Calu3 (cell line): Measurements from ENCODE around the gene CCNO. TPM values are rescaled to one million over a fixed set of nuclear protein-coding genes. Genes with fewer than 3 reads are reported as not detected.
A peak's percentile ranks its signal among the peaks of the same experiment; 100 is the strongest.

Source experiments
- BruUV-seq: library from RNA; stranded (reverse); fragments of 400-500 nt; replicated peaks from 2 replicates; lab custom pipeline; 2021; lab: Mats Ljungman, UMichigan
- CTCF ChIA-PET: fragments of 300-600 bp; sonication (Branson Sonifier 250); formaldehyde crosslinking; loops from one replicate; lab custom pipeline; 2022; ENCODE audit warnings: antibody characterized with exemption; lab: Charles Lee
- DNase-seq: peaks from one replicate; pipeline ENCODE4 v3.0.0; 2022
- H3K27ac Mint-ChIP-seq: one replicate; pipeline ENCODE4 v1.8.0; 2022; ENCODE audit warnings: mixed read lengths; ENCODE audit not compliant: unreplicated experiment
- H3K27me3 Mint-ChIP-seq: one replicate; pipeline ENCODE4 v1.8.0; 2022; ENCODE audit warnings: mixed read lengths; ENCODE audit not compliant: unreplicated experiment
- H3K36me3 Mint-ChIP-seq: one replicate; pipeline ENCODE4 v1.8.0; 2022; ENCODE audit warnings: mild to moderate bottlenecking, moderate library complexity, mixed read lengths; ENCODE audit not compliant: insufficient read depth, unreplicated experiment
- H3K4me1 Mint-ChIP-seq: one replicate; pipeline ENCODE4 v1.8.0; 2022; ENCODE audit warnings: mild to moderate bottlenecking, low read depth, mixed read lengths; ENCODE audit not compliant: unreplicated experiment
- H3K4me3 Mint-ChIP-seq: one replicate; pipeline ENCODE4 v1.8.0; 2022; ENCODE audit warnings: mild to moderate bottlenecking, low read depth, moderate library complexity, mixed read lengths; ENCODE audit not compliant: unreplicated experiment
- H3K9me3 Mint-ChIP-seq: one replicate; pipeline ENCODE4 v1.8.0; 2022; ENCODE audit warnings: low read depth, mixed read lengths; ENCODE audit not compliant: unreplicated experiment
- intact Hi-C: fragments of 100-400 bp; cut with micrococcal nuclease; formaldehyde crosslinking; loops from one replicate; pipeline ENCODE4 v1.10.0; 2022; ENCODE audit not compliant: unreplicated experiment
- total RNA-seq: library from RNA; stranded (reverse); gene quantifications from 2 replicates; pipeline ENCODE4 v1.2.3, GENCODE V29; 2022
- TF ChIP-seq, protein P1 (sequence below): fragments of 200-600 bp; IDR thresholded peaks from one replicate; pipeline ENCODE4 v1.8.0; 2022; ENCODE audit warnings: antibody characterized with exemption; ENCODE audit not compliant: unreplicated experiment

The CCNO gene
- total RNA-seq, 1 experiment from 2014 or later: 10.1 TPM

GRCh38 chr5:55205001-55205400 lies 28.4 kb downstream of the CCNO start:
- CTCF ChIA-PET: interaction anchor here (0.7 kb wide), 1 partner anchor 26 kb away, joined by 3 read pairs; no protein-coding TSS in a partner anchor
- no peak for DNase-seq
- no TSS peak for BruUV-seq

GRCh38 chr5:55191165-55191564 lies 42.2 kb downstream of the CCNO start:
- Mint-ChIP-seq H3K4me3 (no peak overlapping the region), H3K9me3 (no peaks in the 10 kb centered on the region), H3K27me3 (peaks cover 18% of the 10 kb centered on the region), H3K27ac (no peak overlapping the region), H3K4me1 (no peaks in the 10 kb centered on the region), H3K36me3 (no peaks in the 10 kb centered on the region)
- no TSS peak for BruUV-seq
- no peak for DNase-seq
- TF ChIP-seq, protein P1, sequence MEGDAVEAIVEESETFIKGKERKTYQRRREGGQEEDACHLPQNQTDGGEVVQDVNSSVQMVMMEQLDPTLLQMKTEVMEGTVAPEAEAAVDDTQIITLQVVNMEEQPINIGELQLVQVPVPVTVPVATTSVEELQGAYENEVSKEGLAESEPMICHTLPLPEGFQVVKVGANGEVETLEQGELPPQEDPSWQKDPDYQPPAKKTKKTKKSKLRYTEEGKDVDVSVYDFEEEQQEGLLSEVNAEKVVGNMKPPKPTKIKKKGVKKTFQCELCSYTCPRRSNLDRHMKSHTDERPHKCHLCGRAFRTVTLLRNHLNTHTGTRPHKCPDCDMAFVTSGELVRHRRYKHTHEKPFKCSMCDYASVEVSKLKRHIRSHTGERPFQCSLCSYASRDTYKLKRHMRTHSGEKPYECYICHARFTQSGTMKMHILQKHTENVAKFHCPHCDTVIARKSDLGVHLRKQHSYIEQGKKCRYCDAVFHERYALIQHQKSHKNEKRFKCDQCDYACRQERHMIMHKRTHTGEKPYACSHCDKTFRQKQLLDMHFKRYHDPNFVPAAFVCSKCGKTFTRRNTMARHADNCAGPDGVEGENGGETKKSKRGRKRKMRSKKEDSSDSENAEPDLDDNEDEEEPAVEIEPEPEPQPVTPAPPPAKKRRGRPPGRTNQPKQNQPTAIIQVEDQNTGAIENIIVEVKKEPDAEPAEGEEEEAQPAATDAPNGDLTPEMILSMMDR: no peak
- CTCF ChIA-PET: no interaction called here
- intact Hi-C loops: no loop called here

More at GRCh38 chr5:55205001-55205400, 28.4 kb downstream of the CCNO start:
- intact Hi-C loops: no loop called here
- Mint-ChIP-seq H3K4me3 (no peak overlapping the region), H3K27ac (no peak overlapping the region), H3K27me3 (peaks cover 22% of the 10 kb centered on the region), H3K36me3 (no peaks in the 10 kb centered on the region), H3K4me1 (no peaks in the 10 kb centered on the region), H3K9me3 (peaks cover 2% of the 10 kb centered on the region)
- TF ChIP-seq, protein P1: no peak

DNA sequence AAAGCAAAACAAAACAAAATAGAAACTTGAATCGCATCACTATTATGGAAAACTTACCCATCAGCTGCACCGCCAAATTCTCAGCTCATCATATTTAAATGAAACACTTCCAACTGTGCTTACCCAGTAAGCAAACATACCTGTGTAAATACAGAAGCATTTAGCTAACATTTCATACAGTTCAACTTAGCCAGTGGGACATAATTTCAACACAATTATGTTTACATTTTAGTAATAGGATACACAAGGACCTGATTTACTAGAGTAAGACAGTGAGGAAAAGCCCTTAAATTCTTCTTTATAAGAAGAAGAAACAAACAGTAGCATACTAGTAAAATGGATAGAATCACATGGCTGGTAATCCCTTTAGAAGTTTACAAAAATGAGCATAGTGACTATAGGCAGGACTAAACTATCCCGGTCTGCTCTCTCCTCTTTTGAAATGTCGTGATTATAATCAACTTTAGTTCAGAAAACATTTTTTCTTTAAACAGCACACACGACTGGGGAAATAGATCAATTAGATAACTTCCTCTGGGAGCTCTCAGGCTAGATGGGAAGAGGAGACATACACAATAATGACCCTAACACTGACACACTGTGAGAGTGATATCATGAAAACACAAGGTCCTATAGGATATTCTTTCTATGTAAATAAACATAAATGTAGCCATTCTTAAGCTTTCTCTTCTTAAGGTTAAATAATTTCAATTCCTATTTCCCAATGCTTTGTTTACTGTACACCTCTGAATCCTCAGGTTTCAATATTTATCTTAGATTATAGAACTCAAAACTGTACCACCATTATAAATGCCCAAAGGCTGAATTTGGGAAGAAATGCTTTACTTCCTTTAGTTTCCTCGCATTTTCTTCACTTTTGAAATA lies 44.5 kb downstream of the CCNO start:
- no peaks in the 10 kb centered on the region for H3K36me3 Mint-ChIP-seq
- H3K27ac Mint-ChIP-seq: no peak overlapping the region
- TF ChIP-seq, protein P1: no peak
- no peak overlapping the region for H3K4me3 Mint-ChIP-seq
- CTCF ChIA-PET: interaction anchor here (0.5 to 1.5 kb wide), 2 partner anchors 29 to 177 kb away, joined by 3 to 4 read pairs; partner anchors contain the start of gene GPX8
- peaks cover 27% of the 10 kb centered on the region for H3K27me3 Mint-ChIP-seq
- intact Hi-C loops: loop anchor here (5.0 kb wide), 2 partner anchors 43 to 503 kb away; partner anchors contain the start of gene CCNO
- H3K4me1 Mint-ChIP-seq: no peaks in the 10 kb centered on the region
- no peak for DNase-seq
- H3K9me3 Mint-ChIP-seq: no peaks in the 10 kb centered on the region
- BruUV-seq: no TSS peak

DNA sequence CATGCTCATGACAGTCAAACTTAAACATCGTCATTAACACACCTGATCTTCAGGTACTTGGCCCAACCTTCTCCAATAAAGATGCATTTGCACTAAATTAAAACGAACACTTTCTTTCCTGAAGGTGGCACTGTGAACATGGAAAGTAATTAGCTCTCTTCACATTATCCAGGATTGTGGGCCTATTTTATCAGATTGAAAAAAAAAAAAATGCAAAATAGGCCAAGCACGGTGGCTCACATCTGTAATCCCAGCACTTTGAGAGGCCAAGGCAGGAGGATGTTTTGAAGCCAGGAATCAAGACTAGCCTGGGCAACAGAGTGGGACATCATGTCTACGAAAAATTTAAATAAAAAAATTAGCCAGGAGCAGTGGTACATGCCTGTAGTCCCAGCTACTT lies 46.0 kb downstream of the CCNO start:
- TF ChIP-seq, protein P1: no peak
- CTCF ChIA-PET: interaction anchor here (0.7 to 1.2 kb wide), 7 partner anchors 10 to 284 kb away, joined by 3 to 11 read pairs (median 4); partner anchors contain the start of genes CCNO and GPX8
- H3K27me3 Mint-ChIP-seq: peaks cover 24% of the 10 kb centered on the region
- no peak overlapping the region for H3K4me3 Mint-ChIP-seq
- H3K36me3 Mint-ChIP-seq: no peaks in the 10 kb centered on the region
- no TSS peak for BruUV-seq
- H3K9me3 Mint-ChIP-seq: no peaks in the 10 kb centered on the region
- peak; percentile 11 for DNase-seq
- intact Hi-C loops: loop anchor here (5.0 kb wide), 2 partner anchors 45 to 505 kb away; partner anchors contain the start of gene CCNO
- H3K27ac Mint-ChIP-seq: no peak overlapping the region
- no peaks in the 10 kb centered on the region for H3K4me1 Mint-ChIP-seq

Other genes starting within 250 kb of the CCNO start
- gene ESM1, start 248.0 kb downstream of the CCNO start, total RNA-seq: not detected in 2 replicates
- gene GZMK, start 209.4 kb downstream of the CCNO start, total RNA-seq: not detected in 2 replicates
- gene GZMA, start 131.0 kb downstream of the CCNO start, total RNA-seq: not detected in 2 replicates
- gene GPX8, start 73.4 kb downstream of the CCNO start, total RNA-seq: 17.8 and 25.9 TPM in 2 replicates
- not detected in 2 replicates for gene CDC20B, start 60.4 kb downstream of the CCNO start, total RNA-seq
- gene MCIDAS, start 6.3 kb downstream of the CCNO start, total RNA-seq: 4.4 and 4.9 TPM in 2 replicates
- gene DHX29, start 74.1 kb upstream of the CCNO start, total RNA-seq: 17.2 and 20.1 TPM in 2 replicates
- gene MTREX, start 74.4 kb upstream of the CCNO start, total RNA-seq: 73.9 and 79.0 TPM in 2 replicates